Measurements from ENCODE around the gene NDUFS2.

NDUFS2 gene

GRCh38 chr1:161159913-161160243 is 42.3 kb upstream of the NDUFS2 start:
- peak overlapping the region; percentile 78 for H3K27ac ChIP-seq
- TF ChIP-seq, protein P1, sequence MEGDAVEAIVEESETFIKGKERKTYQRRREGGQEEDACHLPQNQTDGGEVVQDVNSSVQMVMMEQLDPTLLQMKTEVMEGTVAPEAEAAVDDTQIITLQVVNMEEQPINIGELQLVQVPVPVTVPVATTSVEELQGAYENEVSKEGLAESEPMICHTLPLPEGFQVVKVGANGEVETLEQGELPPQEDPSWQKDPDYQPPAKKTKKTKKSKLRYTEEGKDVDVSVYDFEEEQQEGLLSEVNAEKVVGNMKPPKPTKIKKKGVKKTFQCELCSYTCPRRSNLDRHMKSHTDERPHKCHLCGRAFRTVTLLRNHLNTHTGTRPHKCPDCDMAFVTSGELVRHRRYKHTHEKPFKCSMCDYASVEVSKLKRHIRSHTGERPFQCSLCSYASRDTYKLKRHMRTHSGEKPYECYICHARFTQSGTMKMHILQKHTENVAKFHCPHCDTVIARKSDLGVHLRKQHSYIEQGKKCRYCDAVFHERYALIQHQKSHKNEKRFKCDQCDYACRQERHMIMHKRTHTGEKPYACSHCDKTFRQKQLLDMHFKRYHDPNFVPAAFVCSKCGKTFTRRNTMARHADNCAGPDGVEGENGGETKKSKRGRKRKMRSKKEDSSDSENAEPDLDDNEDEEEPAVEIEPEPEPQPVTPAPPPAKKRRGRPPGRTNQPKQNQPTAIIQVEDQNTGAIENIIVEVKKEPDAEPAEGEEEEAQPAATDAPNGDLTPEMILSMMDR (IDR thresholded peaks at IDR 0.05), result no peak
- no peak for TF ChIP-seq ZFX (IDR thresholded peaks at IDR 0.05; ENCODE audit: borderline replicate concordance)

- no peak for TF ChIP-seq ZFX (IDR thresholded peaks at IDR 0.05; ENCODE audit: borderline replicate concordance)
- TF ChIP-seq, protein P1 (IDR thresholded peaks at IDR 0.05), result no peak
- H3K27ac ChIP-seq, result peak overlapping the region; percentile 78; the same call in 1 of the 2 replicates
Observed at GRCh38 chr1:161160671-161161145, 41.5 kb upstream of the NDUFS2 start.

GRCh38 chr1:161161652-161162051 is 40.5 kb upstream of the NDUFS2 start:
- no peak overlapping the region for H3K27ac ChIP-seq
- TF ChIP-seq ZFX (IDR thresholded peaks at IDR 0.05; ENCODE audit: borderline replicate concordance), result no peak
- TF ChIP-seq, protein P1 (IDR thresholded peaks at IDR 0.05), result no peak

GRCh38 chr1:161162052-161162451 is 40.1 kb upstream of the NDUFS2 start:
- H3K27ac ChIP-seq, result peak overlapping the region; percentile 79; the same call in 1 of the 2 replicates
- TF ChIP-seq ZFX (IDR thresholded peaks at IDR 0.05; ENCODE audit: borderline replicate concordance), result no peak
- TF ChIP-seq, protein P1 (IDR thresholded peaks at IDR 0.05), result no peak

DNA sequence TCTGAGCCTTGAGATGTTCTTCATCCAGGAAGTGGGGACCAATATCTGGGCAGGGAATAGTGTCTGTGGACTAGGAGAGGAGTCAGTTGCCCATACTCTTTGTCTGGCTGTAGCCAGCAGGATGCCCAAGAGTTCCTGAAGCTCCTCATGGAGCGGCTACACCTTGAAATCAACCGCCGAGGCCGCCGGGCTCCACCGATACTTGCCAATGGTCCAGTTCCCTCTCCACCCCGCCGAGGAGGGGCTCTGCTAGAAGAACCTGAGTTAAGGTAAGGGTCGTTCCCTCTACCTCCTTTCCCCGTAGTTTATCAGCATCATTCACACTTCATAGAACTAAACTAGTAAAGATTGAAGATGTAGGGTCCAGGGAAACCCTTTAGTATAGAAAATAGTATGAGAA is 39.4 kb upstream of the NDUFS2 start:
- TF ChIP-seq, protein P1 (IDR thresholded peaks at IDR 0.05), result no peak
- TF ChIP-seq ZFX (IDR thresholded peaks at IDR 0.05; ENCODE audit: borderline replicate concordance), result no peak
- H3K27ac ChIP-seq, result peak overlapping the region; percentile 79; the same call in 1 of the 2 replicates

- H3K27ac ChIP-seq, result peak overlapping the region; percentile 79
- no peak for TF ChIP-seq ZFX (IDR thresholded peaks at IDR 0.05; ENCODE audit: borderline replicate concordance)
- TF ChIP-seq, protein P1 (IDR thresholded peaks at IDR 0.05), result no peak
Observed at GRCh38 chr1:161163793-161164192, 38.4 kb upstream of the NDUFS2 start.

GRCh38 chr1:161164901-161165610 is 37.1 kb upstream of the NDUFS2 start:
- peak overlapping the region; percentile 79 for H3K27ac ChIP-seq
- TF ChIP-seq ZFX (IDR thresholded peaks at IDR 0.05; ENCODE audit: borderline replicate concordance), result no peak
- TF ChIP-seq, protein P1 (IDR thresholded peaks at IDR 0.05), result no peak
